Measurements from ENCODE around the gene CACNA1A.

The CACNA1A gene

GRCh38 chr19:13303381-13304129 is 202.7 kb downstream of the CACNA1A start:
- no peak for DNase-seq

- DNase-seq, result peak; percentile 79 to 82
Measured at GRCh38 chr19:13302526-13303270, 203.6 kb downstream of the CACNA1A start.

GRCh38 chr19:13301627-13302334 is 204.5 kb downstream of the CACNA1A start:
- DNase-seq, result no peak

- no peak for DNase-seq
Measured at GRCh38 chr19:13300421-13301030, 205.8 kb downstream of the CACNA1A start.

- DNase-seq, result peak in 1 of 2 experiments; percentile 21
Measured at GRCh38 chr19:13299838-13300237, 206.4 kb downstream of the CACNA1A start.

- DNase-seq, result no peak
Measured at GRCh38 chr19:13298565-13299481, 207.5 kb downstream of the CACNA1A start.

GRCh38 chr19:13297023-13297422 is 209.3 kb downstream of the CACNA1A start:
- DNase-seq, result no peak

DNA sequence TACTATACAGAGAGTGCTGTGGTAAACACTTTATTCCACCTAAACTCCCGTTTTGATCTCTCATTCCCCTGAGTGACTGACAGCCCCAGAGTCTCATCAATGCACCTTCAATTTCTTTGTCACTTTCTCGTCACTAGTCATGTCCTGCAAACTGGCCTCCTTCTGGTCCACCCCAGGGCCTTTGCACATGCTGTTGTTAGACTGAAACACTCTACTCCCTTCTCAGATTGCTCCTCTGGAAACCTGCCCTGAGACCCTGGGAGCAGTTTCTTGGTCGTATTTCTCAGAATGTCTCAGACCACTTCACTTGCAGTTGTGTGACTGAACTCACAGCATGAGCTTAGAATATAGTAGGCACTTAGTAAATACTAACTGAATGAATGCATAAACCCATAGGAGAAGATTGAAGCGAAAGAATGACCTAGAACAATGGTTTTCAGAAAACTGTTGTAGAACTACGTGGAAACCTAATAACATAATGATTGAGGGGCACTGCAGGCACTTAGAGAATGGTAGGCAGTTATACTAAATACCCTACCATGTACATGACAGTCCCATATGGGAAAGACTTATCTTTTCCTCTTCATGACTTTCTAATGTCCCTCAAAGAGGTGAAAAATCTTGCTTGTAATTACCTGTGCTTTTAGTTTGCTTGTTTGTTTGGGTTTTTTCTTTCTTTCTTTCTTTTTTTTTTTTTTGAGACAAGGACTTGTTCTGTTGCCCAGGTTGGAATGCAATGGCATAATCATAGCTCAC is 211.3 kb downstream of the CACNA1A start:
- DNase-seq, result no peak

DNA sequence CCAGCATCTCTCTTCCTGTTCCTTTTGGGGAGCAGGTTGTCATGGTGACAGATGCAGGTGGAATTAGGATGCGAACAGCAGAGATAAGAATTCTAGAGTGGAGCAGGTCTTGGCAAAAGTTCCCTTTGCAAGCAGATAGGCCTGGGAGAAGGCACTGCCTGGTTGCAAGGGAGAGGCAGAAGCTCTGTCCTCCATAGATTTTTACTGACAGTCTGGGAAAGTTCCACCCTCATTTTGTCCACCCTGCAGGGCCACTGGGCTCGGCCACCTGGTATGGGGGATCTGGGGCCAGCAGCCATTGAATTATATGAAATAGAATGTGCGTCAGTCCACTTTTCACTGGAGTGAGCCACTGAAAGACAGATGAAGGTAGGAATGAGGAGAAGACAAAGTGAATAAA is 214.4 kb downstream of the CACNA1A start:
- peak in 1 of 2 experiments; percentile 36 for DNase-seq

GRCh38 chr19:13290741-13291140 is 215.5 kb downstream of the CACNA1A start:
- no peak for DNase-seq

- no peak for DNase-seq
Measured at GRCh38 chr19:13289295-13289694, 217.0 kb downstream of the CACNA1A start.

GRCh38 chr19:13286195-13286985 is 219.9 kb downstream of the CACNA1A start:
- DNase-seq, result no peak

GRCh38 chr19:13284929-13285928 is 221.1 kb downstream of the CACNA1A start:
- no peak for DNase-seq

DNA sequence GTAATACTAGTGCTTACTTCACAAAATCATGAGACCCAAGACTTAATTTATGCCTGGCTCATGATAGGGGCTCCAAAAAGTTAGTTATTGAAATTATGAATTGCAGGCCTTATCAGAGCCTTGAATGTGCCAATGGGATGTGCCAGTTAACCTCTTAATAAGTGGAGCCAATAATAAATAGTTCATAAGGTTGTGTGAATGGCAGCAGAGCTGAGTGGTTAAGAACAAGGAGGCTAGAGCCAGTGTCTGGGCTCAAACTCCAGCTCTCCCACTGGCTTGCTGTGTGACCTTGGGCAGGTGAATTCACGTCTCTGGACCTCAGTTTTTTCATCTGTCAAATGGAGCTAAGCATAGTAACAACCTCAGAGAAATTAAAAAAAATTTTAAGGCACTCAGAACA is 222.4 kb downstream of the CACNA1A start:
- DNase-seq, result no peak

GRCh38 chr19:13282486-13283065 is 223.7 kb downstream of the CACNA1A start:
- no peak for DNase-seq

DNA sequence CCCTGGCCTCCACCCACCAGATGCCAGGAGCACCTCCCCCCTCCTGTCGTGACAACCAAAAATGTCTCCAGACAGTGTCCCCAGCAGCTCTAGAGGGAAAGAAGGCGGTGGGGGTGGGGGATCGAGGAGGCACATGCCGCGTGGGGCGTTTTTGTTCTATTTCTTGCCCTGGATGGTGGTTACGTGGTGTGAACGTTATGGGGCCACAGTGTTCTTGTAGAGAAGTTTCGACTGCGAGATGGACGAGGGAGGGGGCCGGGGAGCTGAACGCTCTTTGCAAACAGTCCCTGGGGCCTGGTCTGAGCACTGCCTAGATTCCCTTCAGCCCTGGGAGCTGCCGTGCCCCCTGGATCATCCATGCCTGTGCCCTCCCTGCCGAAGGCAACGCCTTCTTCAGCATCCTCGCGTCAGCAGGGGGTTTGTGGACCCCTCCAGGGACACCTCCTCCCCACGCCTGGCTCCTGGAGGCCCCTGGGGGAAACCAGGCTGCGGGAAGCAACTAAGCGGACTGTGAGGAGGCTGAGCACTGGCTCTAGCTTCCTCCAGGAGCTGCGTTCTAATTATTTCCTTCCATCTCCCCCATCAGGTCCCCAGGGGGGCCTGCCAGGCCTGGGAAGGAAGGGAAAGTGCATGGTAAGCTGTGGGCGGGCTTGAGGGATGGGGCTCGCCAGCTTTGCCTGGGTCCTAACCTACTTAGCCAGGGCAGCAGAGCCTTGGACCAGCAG is 224.6 kb downstream of the CACNA1A start:
- no peak for DNase-seq

DNA sequence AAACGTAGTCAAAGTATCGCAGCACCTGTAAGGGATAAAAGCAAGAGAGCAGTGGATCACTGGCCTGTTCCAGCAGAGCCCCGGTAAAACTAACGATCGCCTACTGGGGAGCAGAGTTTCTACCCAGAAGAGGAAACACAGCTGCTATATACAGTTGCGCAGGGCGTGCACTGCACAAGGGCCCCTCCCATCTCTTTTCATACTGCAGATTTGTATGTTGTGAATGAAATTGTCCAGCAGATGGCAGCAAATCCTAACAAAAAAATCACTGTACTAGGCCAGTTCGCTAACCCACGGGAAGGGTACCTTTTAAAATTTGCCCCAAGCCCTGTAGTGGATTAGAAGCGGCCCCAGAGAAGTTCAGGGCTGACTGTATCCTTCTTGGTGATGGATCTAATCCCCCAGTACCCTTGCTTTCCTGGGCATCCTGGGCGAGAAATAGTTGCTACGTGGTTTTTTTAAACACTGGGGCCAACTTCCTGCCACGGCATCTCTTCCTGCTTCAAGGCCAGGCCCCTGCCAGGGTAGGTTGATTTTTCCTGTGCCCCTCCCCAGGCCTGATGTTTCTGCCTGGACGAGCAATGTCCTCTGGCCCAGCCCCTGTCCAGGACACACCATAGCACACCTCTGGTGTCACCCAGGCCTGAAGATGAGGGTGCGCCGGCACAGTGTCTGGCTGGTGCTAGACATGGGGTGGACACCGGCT is 229.0 kb downstream of the CACNA1A start:
- DNase-seq, result peak in 1 of 2 experiments; percentile 34
